Stomach (tissue), 4 donors: ENCODE results near the gene MYO18A.

Experiments used
- EP300 ChIP-seq: sonication (generic); formaldehyde crosslinking; IDR thresholded peaks from one replicate; pipeline ENCODE4 v1.6.1; 2017; ENCODE audit warnings: antibody characterized with exemption
- POLR2A ChIP-seq, 4 donors: fragments of 450-650 bp; IDR thresholded peaks; one replicate each; pipeline ENCODE4 v1.6.1; 2016; ENCODE audit warnings: antibody characterized with exemption in 4 of 4, control low read depth in 2 of 4, mild to moderate bottlenecking in 1 of 4, moderate library complexity in 1 of 4
- POLR2AphosphoS5 ChIP-seq, 3 donors: sonication (generic); formaldehyde crosslinking; IDR thresholded peaks; one replicate each; pipeline ENCODE4 v1.6.1; 2016; ENCODE audit warnings: antibody characterized with exemption in 3 of 3
- TF ChIP-seq, protein P1 (sequence below), 7 experiments: fragments of 450-650 bp in 4 of 7; fragments of 200-600 bp in 3 of 7; sonication (generic) in 3 of 7; IDR thresholded peaks; one replicate each; pipeline ENCODE4 v1.5.1; 2016 to 2019; ENCODE audit warnings: antibody characterized with exemption in 7 of 7, control low read depth in 2 of 7, mild to moderate bottlenecking in 1 of 7

DNA sequence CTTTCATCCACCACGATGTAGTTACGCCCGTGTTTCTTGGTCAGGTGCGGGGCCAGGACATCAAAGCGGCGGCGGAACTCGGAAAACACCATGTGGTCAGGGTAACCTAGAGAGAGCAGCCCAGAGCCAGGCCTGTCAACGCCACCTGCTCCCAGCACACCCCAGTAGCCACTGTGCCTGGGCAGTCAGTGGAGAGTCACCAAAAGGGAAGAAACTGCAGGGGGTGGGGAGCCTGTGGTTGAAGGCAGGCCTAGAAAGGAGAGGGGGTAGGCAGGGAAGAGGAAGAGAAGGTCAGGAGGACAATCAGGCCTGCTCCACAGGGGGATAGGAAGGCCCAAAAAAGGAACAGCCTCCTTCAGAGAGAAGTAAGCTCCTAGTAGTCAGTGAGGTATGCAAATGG lies 73.1 kb downstream of the MYO18A start:
- TF ChIP-seq, protein P1, sequence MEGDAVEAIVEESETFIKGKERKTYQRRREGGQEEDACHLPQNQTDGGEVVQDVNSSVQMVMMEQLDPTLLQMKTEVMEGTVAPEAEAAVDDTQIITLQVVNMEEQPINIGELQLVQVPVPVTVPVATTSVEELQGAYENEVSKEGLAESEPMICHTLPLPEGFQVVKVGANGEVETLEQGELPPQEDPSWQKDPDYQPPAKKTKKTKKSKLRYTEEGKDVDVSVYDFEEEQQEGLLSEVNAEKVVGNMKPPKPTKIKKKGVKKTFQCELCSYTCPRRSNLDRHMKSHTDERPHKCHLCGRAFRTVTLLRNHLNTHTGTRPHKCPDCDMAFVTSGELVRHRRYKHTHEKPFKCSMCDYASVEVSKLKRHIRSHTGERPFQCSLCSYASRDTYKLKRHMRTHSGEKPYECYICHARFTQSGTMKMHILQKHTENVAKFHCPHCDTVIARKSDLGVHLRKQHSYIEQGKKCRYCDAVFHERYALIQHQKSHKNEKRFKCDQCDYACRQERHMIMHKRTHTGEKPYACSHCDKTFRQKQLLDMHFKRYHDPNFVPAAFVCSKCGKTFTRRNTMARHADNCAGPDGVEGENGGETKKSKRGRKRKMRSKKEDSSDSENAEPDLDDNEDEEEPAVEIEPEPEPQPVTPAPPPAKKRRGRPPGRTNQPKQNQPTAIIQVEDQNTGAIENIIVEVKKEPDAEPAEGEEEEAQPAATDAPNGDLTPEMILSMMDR (IDR thresholded peaks at IDR 0.05): no peak
- no peak for TF ChIP-seq EP300
- TF ChIP-seq POLR2A (IDR thresholded peaks at IDR 0.05): no peak
- no peak for TF ChIP-seq POLR2AphosphoS5 (IDR thresholded peaks at IDR 0.05)
